Lower leg skin (tissue), 4 donors: ENCODE results near the gene INO80D. TPM values are rescaled to one million over a fixed set of nuclear protein-coding genes. Genes with fewer than 3 reads are reported as not detected.

Source experiments
- DNase-seq, 2 donors: peaks; one replicate each; pipeline ENCODE4 v3.0.0-alpha.2; 2019; ENCODE audit warnings: low spot score in 2 of 2
- H3K4me3 ChIP-seq: fragments of 200-600 bp; sonication (generic); 2 replicates; pipeline ENCODE4 v1.5.1; 2017; ENCODE audit warnings: mild to moderate bottlenecking, low read depth; ENCODE audit not compliant: poor library complexity, severe bottlenecking
- POLR2A ChIP-seq, 2 donors: fragments of 450-650 bp; IDR thresholded peaks; one replicate each; pipeline ENCODE4 v1.6.1; 2016 to 2017; ENCODE audit warnings: antibody characterized with exemption in 2 of 2, mild to moderate bottlenecking in 1 of 2, moderate library complexity in 1 of 2
- WGBS, 2 donors: methylation state at CpG; one replicate each; pipeline ENCODE4 v1.1.5; 2018; 5-methylcytosine and 5-hydroxymethylcytosine counted together
- intact Hi-C: fragments of 100-400 bp; cut with DNase I; formaldehyde crosslinking; loops from one replicate; pipeline ENCODE4 v1.15.0; 2023; ENCODE audit warnings: low total_unique reads
- total RNA-seq, 4 donors: library from RNA; depleted of rRNA; stranded (reverse); fragments of >200 nt; gene quantifications; one replicate each; pipeline ENCODE4 v1.1.0, GENCODE V29; 2016
- TF ChIP-seq, protein P1 (sequence below), 3 donors: fragments of 450-650 bp; IDR thresholded peaks; one replicate each; pipeline ENCODE4 v1.5.1; 2016; ENCODE audit warnings: antibody characterized with exemption in 3 of 3, mild to moderate bottlenecking in 3 of 3, moderate library complexity in 2 of 3

Gene INO80D
- total RNA-seq, 4 donors from 2014 or later = 13.4 to 28.7 (median 24.4) TPM

DNA sequence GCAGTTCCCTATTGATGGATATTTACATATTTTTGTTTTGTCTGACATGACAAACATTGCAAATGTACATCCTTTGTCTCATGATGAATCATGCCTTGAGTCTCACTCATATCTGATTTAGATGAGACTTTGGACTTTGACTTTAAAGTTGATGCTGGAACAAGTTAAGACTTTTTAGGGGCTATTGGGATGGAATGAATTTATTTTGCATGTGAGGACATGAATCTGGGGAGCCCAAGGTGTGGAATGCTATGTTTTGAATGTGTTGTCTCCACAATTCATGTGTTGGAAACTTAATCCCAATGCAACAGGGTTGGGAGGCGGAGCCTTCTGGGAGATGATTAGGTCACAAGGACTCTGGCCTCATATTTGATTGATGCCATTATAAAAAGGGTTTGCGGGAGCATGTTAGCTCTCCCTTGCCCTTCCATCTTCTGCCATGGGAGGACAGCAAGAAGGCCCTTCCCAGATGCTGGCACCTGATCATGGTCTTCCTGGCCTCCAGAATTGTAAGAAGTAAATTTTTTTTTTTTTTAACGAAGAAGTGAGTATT lies 29.1 kb upstream of the INO80D start:
- TF ChIP-seq POLR2A (IDR thresholded peaks at IDR 0.05) = no peak
- TF ChIP-seq, protein P1, sequence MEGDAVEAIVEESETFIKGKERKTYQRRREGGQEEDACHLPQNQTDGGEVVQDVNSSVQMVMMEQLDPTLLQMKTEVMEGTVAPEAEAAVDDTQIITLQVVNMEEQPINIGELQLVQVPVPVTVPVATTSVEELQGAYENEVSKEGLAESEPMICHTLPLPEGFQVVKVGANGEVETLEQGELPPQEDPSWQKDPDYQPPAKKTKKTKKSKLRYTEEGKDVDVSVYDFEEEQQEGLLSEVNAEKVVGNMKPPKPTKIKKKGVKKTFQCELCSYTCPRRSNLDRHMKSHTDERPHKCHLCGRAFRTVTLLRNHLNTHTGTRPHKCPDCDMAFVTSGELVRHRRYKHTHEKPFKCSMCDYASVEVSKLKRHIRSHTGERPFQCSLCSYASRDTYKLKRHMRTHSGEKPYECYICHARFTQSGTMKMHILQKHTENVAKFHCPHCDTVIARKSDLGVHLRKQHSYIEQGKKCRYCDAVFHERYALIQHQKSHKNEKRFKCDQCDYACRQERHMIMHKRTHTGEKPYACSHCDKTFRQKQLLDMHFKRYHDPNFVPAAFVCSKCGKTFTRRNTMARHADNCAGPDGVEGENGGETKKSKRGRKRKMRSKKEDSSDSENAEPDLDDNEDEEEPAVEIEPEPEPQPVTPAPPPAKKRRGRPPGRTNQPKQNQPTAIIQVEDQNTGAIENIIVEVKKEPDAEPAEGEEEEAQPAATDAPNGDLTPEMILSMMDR (IDR thresholded peaks at IDR 0.05) = no peak
- no peak overlapping the region for H3K4me3 ChIP-seq
- intact Hi-C loops = no loop called here
- no peak for DNase-seq
- WGBS, 2 donors = 88 to 95% methylated on average over 3 of the region's 3 CpGs

DNA sequence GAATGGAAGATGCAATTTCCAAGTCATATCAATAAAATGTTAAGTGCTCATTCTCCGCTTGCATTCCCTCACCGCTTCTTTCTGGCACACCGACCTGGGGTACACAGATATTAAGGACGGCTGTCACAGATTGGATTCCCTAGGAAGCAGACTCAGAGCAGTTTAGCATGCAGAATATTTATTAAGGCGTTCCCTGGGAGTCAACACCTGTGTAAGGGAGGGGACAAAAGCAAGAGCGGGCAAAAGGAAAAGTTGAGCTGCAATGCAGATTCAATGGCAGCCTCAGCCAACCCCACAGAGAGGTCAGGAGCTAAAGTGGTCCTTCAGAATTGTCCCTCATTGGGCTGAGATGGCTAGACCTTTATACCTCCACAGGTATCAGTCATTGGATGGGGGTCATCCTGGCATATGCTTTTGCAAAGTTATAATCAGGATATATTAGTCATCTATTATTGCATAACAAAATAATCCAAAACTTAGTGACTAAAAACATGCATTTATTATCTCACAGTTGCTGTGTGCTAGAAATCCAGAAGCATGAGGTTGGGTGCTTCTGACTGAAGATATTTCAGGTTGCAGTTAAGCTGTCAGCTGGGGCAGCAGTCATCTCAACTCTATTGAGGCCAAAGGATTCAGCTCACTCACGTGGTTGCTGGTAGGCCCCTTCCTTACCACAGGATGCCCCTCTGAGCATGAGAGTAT lies 27.0 kb upstream of the INO80D start:
- WGBS, 2 donors = 91 to 93% methylated on average over 7 of the region's 7 CpGs

DNA sequence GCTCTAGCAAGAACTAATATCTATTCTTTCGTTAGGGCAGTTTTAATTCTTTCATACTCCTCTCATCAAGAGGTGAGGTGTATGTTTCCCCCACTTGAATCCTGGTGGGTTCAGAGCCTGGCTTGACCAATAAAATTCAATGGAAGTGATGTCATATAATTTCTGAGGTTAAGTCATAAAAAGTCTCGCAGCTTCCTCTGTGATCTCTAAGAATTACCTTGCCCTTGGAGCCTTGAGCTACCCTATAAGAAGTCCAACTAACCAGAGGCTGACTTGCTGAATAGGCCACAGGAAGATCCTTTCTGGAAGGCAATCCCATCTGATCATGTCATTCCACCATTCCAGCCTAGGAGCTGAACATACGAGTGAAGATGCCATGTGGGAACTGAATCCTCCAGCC lies 26.1 kb upstream of the INO80D start:
- intact Hi-C loops = no loop called here
- WGBS, 2 donors = 94 to 97% methylated on average over 3 of the region's 3 CpGs
- H3K4me3 ChIP-seq = no peak overlapping the region

More for the DNA sequence above, 27.0 kb upstream of the INO80D start:
- intact Hi-C loops = no loop called here
- TF ChIP-seq, protein P1 (IDR thresholded peaks at IDR 0.05) = no peak
- TF ChIP-seq POLR2A (IDR thresholded peaks at IDR 0.05) = no peak
- no peak overlapping the region for H3K4me3 ChIP-seq
- DNase-seq = no peak

DNA sequence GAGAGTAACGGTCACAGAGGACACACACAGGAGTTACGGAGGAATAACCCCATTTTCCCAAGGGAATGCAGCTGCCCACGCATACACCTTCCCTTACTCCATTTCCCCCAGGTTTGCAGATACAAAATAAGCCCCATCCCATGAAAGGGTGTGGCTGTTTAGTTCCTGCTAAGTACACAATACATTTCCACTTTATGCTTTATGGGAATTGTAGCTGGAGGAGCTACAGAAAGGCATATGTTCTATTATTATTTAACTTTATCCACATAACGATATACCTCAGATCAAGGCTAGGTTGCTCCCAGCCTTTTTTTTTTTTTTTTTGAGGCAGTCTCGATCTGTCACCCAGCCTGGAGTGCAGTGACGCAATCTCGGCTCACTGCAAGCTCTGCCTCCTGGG lies 22.7 kb upstream of the INO80D start:
- WGBS, 2 donors = 78 to 79% methylated on average over 7 of the region's 7 CpGs
- intact Hi-C loops = no loop called here

More for the DNA sequence above, 26.1 kb upstream of the INO80D start:
- no peak for DNase-seq
- TF ChIP-seq, protein P1 (IDR thresholded peaks at IDR 0.05) = no peak
- TF ChIP-seq POLR2A (IDR thresholded peaks at IDR 0.05) = no peak

DNA sequence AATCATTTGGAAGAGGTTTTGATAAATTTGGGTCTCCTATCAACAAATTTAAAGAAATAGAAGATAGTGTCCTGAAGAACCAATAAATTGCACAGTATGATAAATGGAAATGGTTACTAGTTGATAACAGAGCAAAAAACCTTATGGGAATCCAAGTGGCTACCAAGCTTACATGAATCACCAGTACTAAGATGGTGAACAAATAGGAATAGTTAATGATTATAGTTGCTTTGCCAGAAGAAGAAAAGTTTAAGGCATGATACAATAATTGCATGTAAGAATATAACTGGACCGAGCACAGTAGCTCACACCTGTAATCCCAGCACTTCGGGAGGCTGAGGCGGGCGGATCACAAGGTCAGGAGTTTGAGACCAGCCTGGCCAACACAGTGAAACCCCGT lies 19.6 kb upstream of the INO80D start:
- no peak for DNase-seq
- TF ChIP-seq, protein P1 (IDR thresholded peaks at IDR 0.05) = no peak
- TF ChIP-seq POLR2A (IDR thresholded peaks at IDR 0.05) = no peak
- intact Hi-C loops = no loop called here
- H3K4me3 ChIP-seq = no peak overlapping the region
- WGBS, 2 donors = 95 to 97% methylated on average over 5 of the region's 5 CpGs

More for the DNA sequence above, 22.7 kb upstream of the INO80D start:
- no peak for DNase-seq
- TF ChIP-seq, protein P1 (IDR thresholded peaks at IDR 0.05) = no peak
- H3K4me3 ChIP-seq = no peak overlapping the region
